Activated CD8-positive, alpha-beta memory T cell treated with anti-CD3 and anti-CD28 coated beads, Interleukin-2, amount 50 U/mL, for 1 hour (primary cell): ENCODE measurements around the gene ABAT.

ENCODE experiments used
- DNase-seq: peaks from one replicate; pipeline ENCODE4 v3.0.0-alpha.2; 2020; ENCODE audit errors: extremely low read depth

The ABAT gene

DNA sequence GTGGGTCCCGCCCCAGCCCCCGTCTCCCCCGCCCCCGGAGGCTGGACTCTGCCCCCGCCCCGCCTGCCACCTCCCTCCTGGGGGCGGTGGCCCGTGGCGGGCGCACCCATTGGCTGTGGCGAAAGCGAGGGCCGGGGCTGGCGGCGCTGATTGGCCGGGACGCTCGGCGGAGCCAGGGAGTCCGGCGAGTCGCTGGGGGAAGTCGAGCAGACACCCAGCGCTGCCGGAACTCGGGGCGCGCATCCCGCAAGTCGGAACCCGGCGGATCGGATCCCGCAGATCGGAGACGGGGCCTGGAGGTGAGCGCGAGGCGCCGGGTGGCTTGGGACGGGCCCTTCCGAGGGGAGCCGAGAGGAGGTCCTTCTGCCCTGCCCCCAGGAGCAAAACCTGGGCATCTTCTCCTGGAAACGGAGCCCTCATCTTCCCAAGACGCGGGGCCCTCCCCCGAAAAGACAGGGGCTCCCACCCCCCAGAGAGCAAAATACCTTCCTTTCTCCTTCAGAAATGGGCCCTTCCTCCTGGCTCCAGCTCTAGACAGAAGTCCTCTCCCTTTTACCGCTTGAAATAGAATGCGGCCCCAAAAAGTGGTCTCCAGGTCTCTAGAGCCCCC, at the start of gene ABAT:
ABAT (plus strand) TSS at position 205 of the 610 bp plus-strand sequence. CDS start 61,123 bp downstream, outside the sequence.
- DNase-seq: peak; percentile 58

DNA sequence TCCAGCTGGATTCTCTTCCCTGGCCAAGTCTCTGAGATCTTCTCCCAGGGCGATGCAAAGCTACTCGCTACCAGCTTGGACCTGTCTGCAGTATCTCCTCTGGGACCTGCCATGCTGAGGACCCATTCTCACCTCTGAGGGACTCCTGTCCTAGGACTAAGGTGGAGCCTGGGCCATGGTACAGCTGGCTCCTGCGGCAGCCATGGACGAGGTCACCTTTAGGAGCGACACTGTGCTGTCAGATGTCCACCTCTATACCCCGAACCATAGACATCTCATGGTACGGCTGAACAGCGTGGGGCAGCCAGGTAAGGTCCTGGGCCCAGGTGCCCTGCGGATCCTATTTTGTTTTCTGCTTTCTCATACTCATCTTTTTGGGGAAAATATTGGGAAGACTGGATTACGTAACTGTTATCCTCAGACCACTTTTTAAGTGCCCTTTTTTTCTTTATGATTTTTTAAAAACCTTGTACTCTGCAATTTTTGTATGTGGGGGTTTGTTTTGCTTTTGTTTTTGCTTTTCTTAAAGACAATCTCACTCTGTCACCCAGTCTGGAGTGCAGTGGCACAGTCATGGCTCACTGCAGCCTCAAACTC, 48.8 kb upstream of the ABAT start:
- DNase-seq: no peak

DNA sequence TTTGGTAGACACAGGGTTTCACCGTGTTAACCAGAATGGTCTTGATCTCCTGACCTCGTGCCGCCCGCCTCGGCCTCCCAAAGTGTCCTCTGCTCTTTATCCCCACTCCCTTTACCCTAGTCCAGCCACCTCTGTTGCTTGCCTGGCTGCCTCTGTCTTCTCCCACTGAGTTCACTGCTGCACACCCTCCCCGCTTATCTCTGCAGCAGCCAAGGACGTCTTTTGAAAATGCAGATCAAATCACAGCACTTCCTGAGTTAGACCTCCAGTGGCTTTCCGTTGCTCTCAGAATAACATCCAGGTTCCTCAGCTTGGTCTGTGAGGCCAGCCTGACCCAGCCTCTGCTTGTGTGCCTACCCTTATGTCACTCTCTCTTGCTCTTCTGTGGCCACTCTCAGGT, 47.5 kb upstream of the ABAT start:
- no peak for DNase-seq

DNA sequence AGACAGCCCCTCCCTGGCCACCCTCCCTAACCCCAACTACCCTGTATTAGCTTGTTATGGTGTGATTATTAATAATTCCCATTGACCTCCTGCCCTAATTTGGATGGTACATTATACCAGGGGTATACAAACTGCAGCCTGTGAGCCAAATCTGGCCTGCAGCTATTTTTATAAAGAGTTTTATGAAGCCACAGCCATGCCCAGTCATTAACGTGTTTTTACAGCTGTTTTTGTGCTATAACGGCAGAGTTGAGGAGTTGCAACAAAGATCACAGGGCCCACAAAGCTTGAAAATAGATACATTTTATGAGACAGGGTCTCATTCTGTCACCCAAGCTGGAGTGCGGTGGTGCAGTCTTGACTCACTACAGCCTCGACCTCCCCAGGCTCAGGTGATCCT, 47.0 kb upstream of the ABAT start:
- DNase-seq: no peak

DNA sequence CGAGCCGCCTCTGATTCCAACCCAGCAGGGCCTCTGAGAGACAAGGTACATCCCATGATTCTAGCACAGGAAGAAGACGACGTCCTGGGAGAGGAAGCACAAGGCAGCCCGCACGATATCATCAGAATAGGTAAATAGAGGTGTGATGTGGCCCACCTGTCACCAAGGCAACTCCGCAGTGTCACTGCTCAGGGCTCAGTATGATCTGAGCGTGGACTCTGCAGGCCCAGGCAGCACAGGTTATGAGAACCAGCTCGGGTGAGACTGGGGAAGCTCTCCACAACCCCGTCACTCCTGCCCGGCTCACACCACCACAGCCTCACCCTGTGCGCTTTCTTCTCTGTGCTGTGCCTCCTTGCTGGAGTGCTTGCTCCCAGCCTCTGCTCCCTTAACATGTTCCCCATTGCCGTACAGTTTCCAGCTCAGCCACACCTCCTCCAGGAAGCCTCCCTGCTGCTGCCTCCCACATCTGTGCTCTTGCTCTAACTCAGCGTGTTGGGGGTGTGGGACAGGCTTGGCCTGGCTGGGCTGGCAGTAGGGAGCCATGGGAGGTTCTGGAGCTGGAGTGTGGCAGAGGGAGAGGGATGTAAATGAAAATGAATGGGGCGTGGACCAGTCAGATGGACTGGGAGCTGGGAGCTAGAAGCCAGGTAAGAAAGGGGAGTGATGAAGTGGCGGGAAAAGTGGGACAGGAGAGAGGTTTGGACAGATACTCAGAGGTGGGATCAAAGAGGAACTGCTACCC, 45.3 kb upstream of the ABAT start:
- no peak for DNase-seq

DNA sequence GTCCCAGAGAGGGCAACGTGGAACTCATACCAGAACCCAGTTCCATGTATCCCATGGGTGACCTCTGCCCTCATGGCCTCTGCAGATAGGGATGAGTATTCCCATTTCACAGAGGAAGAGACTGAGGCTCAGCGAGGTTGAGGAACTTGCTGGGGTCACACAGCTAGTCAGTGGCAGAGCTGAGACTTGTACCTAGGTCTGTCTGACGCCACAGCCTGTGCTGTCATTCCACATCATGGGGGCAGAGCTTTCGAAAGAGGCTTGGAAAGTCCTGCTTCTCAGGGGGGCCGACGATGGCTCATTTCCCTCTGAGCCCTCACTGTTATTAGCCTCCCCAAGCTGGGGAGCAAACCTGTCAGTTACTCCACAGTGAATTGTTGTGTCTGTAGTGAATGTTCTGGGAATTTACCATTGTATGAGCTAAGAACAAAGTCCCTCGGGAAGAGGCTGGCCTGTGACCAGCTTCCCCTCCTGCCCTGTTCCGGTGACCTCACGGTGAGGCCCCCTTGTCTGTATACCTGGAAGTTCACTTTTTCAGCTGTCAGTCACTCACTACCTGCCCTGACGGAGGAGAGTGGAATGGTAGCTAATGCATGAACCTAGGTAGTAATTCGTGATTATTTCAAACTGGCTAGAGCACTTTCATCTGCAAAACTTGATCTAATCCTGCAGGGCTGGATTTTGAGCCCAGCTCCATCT, 44.0 kb upstream of the ABAT start:
- no peak for DNase-seq

DNA sequence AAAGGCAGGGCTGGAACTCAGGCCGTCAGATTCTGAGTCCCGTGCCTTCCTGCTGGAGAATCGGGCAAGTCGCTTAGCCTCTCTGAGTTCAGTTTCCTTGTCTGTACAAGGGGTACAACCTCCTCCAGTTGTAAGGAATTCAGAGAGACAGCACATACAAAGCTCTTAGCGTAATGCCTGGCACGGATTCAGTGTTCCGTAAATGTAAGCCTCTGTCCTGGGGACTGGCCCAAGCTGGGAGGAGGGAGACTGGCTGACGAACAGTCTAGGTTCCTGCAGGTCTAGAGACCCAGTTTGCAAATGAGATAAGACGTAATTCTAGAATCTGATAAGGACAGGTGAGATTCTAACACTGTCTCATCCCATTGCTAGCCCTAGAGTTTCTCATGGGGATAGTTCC, 43.0 kb upstream of the ABAT start:
- no peak for DNase-seq

DNA sequence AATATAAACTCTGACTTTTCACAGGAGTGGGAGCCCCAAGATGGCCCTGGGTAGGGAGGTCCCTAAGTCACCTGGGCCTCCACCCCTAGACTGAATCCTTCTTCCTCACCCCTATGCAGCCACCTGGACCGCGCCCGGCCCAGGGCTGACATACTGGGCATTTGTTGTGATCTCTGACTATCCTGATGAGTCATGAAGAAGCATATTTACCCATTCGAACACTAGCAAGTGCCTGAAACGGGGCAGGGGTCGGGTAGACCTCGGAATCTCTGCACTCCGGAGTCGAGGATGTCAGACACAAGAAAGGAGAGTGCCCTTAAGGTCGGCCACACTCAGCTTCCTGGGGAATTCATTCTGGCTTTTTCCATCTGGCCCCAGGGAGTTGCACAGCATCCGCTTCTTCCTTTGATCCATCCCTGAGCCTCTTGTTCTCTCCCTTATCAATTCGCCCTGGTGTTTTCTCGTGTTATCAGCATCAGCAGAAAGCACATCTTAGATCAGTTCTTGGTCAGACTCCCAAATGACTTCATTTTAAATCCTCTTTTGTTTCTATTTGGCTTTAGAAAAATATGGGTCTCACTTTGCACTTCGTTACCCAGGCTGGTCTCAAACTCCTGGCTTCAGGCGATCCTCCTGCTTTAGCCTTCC, 42.5 kb upstream of the ABAT start:
- DNase-seq: no peak

DNA sequence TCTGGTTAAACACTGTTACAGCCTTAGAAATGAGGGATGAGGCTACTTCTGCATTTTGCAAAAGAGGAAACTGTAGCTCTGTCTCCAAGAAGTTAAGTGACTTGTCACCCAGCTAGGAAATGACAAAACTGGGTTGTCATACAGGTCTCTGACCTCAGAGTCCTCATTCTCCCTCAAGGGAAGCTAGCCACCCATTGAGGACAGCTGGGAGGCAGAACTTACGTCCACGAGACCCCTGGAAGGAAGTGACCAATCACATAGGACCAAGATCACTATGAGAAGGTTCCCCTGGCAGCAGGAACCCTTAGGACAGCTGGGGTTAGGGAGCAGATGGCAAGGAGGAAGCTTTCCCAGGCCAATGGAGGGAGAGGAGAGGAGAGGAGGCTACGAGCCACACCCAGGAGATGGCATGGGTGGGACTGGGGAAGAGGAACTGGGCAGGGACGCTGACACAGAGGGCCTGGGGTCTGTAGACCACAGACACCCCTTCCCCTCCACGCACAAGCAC, 41.7 kb upstream of the ABAT start:
- DNase-seq: no peak

DNA sequence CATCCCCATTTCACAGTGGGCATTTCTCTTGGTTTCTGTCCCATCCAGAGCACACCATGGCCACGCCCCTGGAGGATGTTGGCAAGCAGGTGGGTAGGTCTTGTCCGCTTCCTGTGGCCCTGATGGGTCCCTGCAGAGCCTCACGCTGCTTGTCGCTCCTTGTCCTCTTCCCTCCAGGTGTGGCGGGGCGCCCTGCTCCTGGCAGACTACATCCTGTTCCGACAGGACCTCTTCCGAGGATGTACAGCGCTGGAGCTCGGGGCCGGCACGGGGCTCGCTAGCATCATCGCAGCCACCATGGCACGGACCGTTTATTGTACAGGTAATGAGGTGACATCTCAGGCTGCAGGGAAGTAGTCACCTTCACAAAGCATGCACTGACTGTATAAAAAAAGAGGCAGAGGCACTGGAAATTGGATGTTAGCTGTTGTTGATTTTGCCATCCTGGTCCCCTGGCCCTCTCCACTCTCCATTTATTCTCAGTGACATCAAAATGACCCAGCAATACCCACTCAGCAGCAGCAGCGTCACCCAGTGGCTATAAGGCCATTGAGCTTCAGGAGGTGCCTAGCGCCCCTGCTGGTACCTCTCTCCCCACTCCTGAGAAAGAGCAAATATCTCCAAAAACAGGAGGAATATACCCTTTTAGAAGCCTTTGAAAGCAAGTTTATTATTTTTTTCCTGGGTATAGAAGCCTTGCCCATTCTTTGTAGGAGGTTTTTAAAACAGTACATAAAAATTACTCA, 39.3 kb upstream of the ABAT start:
- no peak for DNase-seq

DNA sequence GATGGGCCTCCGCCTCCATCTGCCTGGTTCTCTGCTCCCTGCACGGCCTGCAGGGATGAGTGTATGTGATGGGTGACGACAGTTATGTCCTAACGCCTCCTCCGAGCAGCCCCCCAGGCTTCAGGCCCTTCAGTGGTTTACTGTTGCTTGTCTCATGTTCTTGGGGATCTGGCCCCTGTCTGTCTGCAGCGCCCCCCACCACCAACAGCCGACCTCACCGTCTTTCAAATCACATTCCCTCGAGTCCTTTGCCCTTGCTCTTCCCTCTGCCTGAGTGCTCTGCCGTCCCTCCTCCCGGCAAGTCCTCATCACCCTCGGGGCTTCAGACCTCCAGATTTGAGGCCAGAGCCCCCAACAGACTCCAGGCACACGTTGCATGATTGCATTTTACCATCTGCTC, 34.7 kb upstream of the ABAT start:
- no peak for DNase-seq

DNA sequence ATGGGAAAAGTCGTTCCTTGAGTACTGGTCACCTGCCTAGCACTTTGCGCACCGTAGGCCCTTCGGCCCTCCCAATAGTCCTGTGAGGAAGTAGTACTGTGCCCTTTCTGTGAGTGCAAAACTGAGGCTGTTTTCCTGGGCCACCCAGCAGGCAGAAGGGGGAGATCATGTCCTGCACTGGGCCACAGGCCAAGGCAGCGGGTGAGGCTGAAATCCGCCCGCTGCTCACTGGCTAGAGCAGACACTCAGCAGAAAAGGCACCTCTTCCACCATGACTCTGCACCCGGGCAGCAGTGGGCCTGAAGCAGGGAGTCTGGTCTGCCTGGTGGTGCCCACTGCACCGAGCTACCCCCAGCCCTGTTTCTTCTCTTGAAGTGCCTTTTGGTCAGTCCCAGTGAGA, 32.7 kb upstream of the ABAT start:
- DNase-seq: no peak

DNA sequence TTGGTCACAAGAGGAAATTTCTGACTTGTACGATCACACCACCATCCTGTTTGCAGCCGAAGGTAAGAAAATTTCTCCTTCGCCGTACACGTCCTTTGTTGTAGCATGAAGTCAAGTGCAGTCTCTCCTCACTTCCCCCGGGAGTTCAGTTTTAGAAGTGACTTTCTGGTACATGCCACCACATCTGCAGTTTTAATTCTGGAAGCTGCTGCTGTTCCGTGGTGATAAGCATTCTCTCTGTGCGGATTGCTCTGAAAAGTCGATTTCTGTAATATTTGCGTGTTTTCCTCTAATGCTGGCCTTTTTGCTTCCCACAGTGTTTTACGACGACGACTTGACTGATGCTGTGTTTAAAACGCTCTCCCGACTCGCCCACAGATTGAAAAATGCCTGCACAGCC, 32.3 kb upstream of the ABAT start:
- DNase-seq: no peak

DNA sequence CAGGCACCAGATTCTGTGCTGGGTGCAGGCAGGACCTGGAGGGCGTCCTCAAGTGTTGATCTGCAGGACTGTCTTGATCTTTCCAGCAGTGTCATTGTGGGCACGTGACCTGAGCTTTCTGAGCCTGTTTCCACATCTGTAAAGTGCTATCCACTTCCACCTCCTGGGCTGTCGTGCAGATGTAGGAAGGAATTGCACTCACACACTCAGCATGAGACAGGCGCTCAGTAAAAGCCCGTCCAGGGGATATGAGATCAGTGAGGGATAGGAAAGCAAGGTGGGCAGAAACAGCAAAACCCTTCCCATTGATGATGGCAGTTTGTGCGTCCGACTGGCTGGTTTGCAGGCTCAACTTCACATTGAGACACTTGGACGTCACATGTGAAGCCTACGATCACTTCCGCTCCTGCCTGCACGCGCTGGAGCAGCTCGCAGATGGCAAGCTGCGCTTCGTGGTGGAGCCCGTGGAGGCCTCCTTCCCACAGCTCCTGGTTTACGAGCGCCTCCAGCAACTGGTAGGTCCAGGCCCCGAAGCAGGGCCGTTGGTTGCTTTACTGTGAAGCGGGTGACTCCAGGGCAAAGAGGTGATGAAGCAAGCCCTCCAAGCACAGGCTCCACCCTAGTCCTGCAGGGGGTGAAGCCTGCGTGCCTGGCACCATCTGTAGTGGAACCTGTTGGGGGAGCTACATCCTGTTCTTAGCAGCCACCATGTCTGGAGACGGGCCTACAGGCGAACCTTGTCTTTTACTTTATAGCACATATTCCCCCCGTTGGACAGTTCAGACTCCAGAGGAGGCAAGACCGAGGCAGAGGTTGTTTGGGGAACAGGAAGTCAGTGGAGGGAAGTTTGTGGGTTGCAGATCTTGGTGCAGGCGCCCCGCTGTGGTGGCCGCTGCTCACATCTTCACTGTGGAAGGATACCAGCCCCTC, 29.9 kb upstream of the ABAT start:
- no peak for DNase-seq

DNA sequence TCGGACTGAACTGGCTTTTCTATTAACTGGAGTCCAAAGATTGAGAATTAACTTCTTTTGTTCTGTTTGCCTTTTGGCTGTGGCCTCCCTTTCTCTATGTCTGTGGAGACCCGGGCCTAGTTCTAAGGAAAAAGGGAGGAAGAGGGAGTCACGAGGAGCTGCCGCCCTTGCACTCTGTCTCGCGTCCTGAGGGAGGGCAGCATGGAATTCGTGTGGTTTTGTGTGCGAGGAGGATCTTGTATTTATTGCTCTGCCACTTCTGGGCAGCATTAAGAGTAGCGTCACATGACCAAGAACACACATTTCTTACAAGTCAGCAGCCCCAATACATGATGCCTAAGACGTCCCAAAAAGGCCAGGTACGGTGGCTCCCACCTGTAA, 29.3 kb upstream of the ABAT start:
- DNase-seq: no peak

DNA sequence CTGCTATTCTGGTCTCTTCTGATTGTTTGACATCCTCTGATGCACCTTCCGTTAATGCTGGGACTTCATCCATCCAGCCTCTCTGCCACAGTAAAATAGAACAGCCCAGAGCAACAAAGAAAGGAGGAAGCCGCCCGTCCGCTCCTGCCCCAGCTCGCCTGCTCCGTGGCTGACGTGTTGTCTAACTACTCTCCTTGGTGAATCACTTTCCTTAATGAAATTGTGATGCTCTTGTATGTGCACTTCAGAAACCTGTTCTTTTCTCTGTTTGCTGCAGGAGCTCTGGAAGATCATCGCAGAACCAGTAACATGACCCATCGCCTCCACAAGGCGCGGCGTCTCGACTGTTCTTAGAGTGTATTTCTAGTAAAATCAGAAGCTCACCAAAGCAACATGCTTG, 28.6 kb upstream of the ABAT start:
- DNase-seq: no peak

DNA sequence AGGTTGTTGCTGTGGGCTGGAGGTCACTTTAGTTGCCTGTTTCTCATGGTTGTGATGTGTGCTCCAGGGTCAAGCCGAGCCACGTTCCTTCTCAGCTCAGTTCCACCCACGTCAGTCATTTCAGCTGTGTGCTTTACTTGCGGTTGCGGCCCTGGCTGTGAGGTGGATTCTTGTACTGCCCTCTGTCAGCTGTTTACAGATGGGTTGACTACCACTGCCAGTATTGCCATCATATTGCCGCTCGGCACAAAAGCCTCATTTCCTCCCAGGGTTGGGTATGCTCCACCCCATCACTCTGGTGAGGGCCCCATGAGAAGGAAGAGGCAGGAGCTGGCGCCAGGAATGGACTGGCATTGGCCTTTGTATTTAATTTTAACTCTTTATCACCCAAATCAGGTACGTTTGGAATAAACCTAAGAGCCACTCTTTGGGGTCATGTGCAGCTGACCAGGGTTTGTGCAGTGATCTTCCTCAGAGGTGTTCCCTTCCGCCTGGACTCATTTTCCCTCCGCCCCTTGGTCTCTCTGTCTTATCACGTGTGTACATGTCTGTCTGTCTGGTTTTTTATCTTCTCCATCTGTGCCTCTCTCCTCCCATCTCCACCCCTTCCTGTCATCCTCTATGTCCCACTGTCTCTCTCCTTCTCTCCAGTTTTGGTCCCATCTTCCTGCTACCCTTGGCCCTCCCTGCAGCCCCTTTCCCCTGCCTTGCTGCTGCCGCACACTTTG, 27.9 kb upstream of the ABAT start:
- no peak for DNase-seq

DNA sequence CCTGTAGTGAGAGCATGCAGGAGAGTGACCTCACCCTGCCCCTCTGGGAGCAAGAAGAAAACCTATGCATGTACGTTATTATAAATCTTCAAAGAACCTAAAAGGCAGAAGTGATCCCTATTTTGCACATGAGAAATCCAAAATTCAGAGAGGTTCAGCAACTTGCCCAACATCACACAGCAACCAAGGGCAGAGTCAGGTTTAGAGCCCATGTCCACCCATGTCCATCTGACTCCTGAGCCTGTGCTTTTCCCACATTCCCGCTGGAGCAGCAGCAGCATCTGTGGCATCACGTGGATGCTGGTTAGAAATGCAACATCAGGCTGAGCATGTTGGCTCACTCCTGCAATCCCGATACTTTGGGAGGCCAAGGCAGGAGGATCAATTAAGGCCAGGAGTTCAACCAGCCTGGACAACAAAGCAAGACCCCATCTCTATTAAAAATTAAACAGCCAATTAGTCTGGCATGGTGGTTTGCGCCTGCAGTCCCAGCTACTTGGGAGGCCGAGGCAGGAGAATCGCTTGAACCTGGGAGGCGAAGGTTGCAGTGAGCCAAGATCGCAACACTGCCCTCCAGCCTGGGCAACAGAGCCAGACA, 26.6 kb upstream of the ABAT start:
- DNase-seq: no peak

DNA sequence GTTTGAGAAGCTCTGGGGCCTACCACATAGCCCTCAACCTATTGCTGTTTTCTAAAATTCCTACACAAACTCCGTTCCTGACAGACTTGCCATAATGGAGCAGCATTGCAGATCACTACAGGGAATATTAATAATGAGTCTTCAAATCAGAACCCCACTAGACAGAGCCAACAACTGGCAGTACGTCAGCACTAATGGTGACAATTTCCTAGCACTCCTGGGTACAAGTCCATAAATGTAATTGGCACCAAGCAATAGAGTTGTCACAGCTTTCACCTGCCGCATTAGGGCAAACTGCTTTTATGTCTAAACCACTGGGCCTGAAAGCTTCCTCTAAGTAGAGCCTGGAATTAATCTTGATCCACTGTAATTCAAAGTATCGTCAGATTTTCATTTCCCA, 25.5 kb upstream of the ABAT start:
- no peak for DNase-seq
